Mammary epithelial cell (primary cell): ENCODE measurements around the gene MAP4K1.

Source experiments
- CTCF ChIP-seq, 2 donors: IDR thresholded peaks in 1 of 2; conservative IDR thresholded peaks in 1 of 2; 2 replicates each; pipeline ENCODE4 v1.5.1; 2011 to 2012; ENCODE audit warnings: inconsistent platforms in 2 of 2, low read length in 2 of 2, mild to moderate bottlenecking in 2 of 2, control low read depth in 1 of 2, low read depth in 1 of 2; ENCODE audit not compliant: insufficient read depth in 1 of 2; ENCODE audit errors: extremely low read depth in 1 of 2
- EZH2 ChIP-seq: IDR thresholded peaks from 2 replicates; pipeline ENCODE4 v1.6.1; 2012; ENCODE audit warnings: low read length, inconsistent platforms, borderline replicate concordance

- TF ChIP-seq CTCF (conservative IDR thresholded peaks at IDR 0.05 in 1 of 2, IDR thresholded peaks at IDR 0.05 in 1 of 2; ENCODE audit: extremely low read depth in 1 of 2, insufficient read depth in 1 of 2, low read depth in 1 of 2, low read length in 2 of 2) (no peak), EZH2 (no peak)
These were observed 33.8 kb downstream of the MAP4K1 start for GRCh38 chr19:38583985-38584305.
